ENCODE data around the gene GFY. TPM values are rescaled to one million over a fixed set of nuclear protein-coding genes. Genes with fewer than 3 reads are reported as not detected.
A peak's percentile ranks its signal among the peaks of the same experiment; 100 is the strongest.
"Not testable (repeated sequence)": the region's sequence is repeated elsewhere in the genome, so short reads cannot be mapped to it uniquely, and the experiment has no call there.

The GFY gene
- total and polyA plus RNA-seq, 2 donors: 0.05 TPM; not detected in 1

GRCh38 chr19:49444100-49444700, 19.0 kb downstream of the GFY start:
- WGBS: 86% methylated on average over 5 of the region's 5 CpGs
- not testable (repeated sequence) for H3K4me3 ChIP-seq (ENCODE audit: low read length in 2 of 2)

GRCh38 chr19:49445997-49446396, 20.8 kb downstream of the GFY start:
- Histone ChIP-seq H3K4me1 (ENCODE audit: control insufficient read depth in 2 of 2, insufficient read depth in 2 of 2, low read length in 2 of 2) (peaks cover 10 to 34% of the 10 kb centered on the region in 2 donors), H3K27me3 (ENCODE audit: control insufficient read depth in 2 of 2, insufficient read depth in 1 of 2, low read length in 1 of 2) (peaks cover 16 to 23% of the 10 kb centered on the region in 2 donors), H3K4me3 (ENCODE audit: low read length in 2 of 2) (no peak overlapping the region), H3K27ac (ENCODE audit: low read depth in 1 of 2, low read length in 1 of 2) (no peak overlapping the region), H3K9me3 (ENCODE audit: control insufficient read depth in 2 of 2, insufficient read depth in 1 of 2, low read length in 1 of 2) (peaks cover 0 to 7% of the 10 kb centered on the region in 2 donors), H3K36me3 (ENCODE audit: control insufficient read depth in 2 of 2, insufficient read depth in 2 of 2, low read length in 1 of 2) (peaks cover 36 to 39% of the 10 kb centered on the region in 2 donors)
- 97% methylated on average over 3 of the region's 3 CpGs for WGBS
- DNase-seq (ENCODE audit: low read depth in 6 of 9, low spot score in 9 of 9): no peak

More at GRCh38 chr19:49444100-49444700, 19.0 kb downstream of the GFY start:
- H3K27ac ChIP-seq (ENCODE audit: low read depth in 1 of 2, low read length in 1 of 2); DNase-seq (ENCODE audit: low read depth in 6 of 9, low spot score in 9 of 9): not testable (repeated sequence)
- Histone ChIP-seq H3K4me1 (ENCODE audit: control insufficient read depth in 2 of 2, insufficient read depth in 2 of 2, low read length in 2 of 2) (peaks cover 3 to 27% of the 10 kb centered on the region in 2 donors), H3K36me3 (ENCODE audit: control insufficient read depth in 2 of 2, insufficient read depth in 2 of 2, low read length in 1 of 2) (peaks cover 27 to 30% of the 10 kb centered on the region in 2 donors), H3K27me3 (ENCODE audit: control insufficient read depth in 2 of 2, insufficient read depth in 1 of 2, low read length in 1 of 2) (peaks cover 32 to 41% of the 10 kb centered on the region in 2 donors), H3K9me3 (ENCODE audit: control insufficient read depth in 2 of 2, insufficient read depth in 1 of 2, low read length in 1 of 2) (peaks cover 0 to 12% of the 10 kb centered on the region in 2 donors)

- H3K36me3 ChIP-seq (ENCODE audit: control insufficient read depth in 2 of 2, insufficient read depth in 2 of 2, low read length in 1 of 2): peaks cover 36 to 39% of the 10 kb centered on the region in 2 donors
- 97% methylated on average over 32 of the region's 32 CpGs for WGBS
- peaks cover 0 to 7% of the 10 kb centered on the region in 2 donors for H3K9me3 ChIP-seq (ENCODE audit: control insufficient read depth in 2 of 2, insufficient read depth in 1 of 2, low read length in 1 of 2)
- H3K27ac ChIP-seq (ENCODE audit: low read depth in 1 of 2, low read length in 1 of 2): no peak overlapping the region
- H3K27me3 ChIP-seq (ENCODE audit: control insufficient read depth in 2 of 2, insufficient read depth in 1 of 2, low read length in 1 of 2): peaks cover 2 to 6% of the 10 kb centered on the region in 2 donors
- H3K4me3 ChIP-seq (ENCODE audit: low read length in 2 of 2): no peak overlapping the region
- DNase-seq (ENCODE audit: low read depth in 6 of 9, low spot score in 9 of 9): no peak
- peaks cover 13 to 42% of the 10 kb centered on the region in 2 donors for H3K4me1 ChIP-seq (ENCODE audit: control insufficient read depth in 2 of 2, insufficient read depth in 2 of 2, low read length in 2 of 2)
Measured at GRCh38 chr19:49447485-49448431, 22.6 kb downstream of the GFY start.

GRCh38 chr19:49448432-49448786, 23.2 kb downstream of the GFY start:
- Histone ChIP-seq H3K27me3 (ENCODE audit: control insufficient read depth in 2 of 2, insufficient read depth in 1 of 2, low read length in 1 of 2) (no peaks in the 10 kb centered on the region), H3K27ac (ENCODE audit: low read depth in 1 of 2, low read length in 1 of 2) (no peak overlapping the region), H3K4me3 (ENCODE audit: low read length in 2 of 2) (no peak overlapping the region), H3K9me3 (ENCODE audit: control insufficient read depth in 2 of 2, insufficient read depth in 1 of 2, low read length in 1 of 2) (peaks cover 0 to 7% of the 10 kb centered on the region in 2 donors), H3K36me3 (ENCODE audit: control insufficient read depth in 2 of 2, insufficient read depth in 2 of 2, low read length in 1 of 2) (peaks cover 36 to 39% of the 10 kb centered on the region in 2 donors), H3K4me1 (ENCODE audit: control insufficient read depth in 2 of 2, insufficient read depth in 2 of 2, low read length in 2 of 2) (peaks cover 10 to 39% of the 10 kb centered on the region in 2 donors)
- 97% methylated on average over 6 of the region's 6 CpGs for WGBS
- DNase-seq (ENCODE audit: low read depth in 6 of 9, low spot score in 9 of 9): no peak

DNA sequence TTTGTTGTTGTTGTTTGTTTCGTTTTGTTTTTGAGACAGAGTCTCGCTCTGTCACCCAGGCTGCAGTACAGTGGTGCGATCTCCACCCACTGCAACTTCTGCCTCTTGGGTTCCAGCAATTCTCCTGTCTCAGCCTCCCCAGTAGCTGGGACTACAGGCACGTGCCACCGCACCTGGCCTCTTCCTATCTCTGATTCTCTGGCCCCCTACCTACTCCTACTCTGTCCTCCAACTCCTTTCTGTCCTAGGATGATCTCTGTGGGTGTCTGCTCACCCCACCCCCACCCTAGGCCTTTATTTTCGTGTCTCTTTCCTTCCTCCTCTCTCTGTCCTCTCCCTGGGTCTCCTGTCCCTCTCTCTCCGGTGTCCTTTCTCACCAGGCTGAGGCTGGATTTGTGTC, 25.2 kb downstream of the GFY start:
- WGBS: 92% methylated on average over 7 of the region's 7 CpGs

GRCh38 chr19:49451430-49452181, 26.4 kb downstream of the GFY start, which contains the start of gene PIH1D1:
PIH1D1 (minus strand) TSS chr19:49451814; CDS start chr19:49451574, 240 bp downstream.
- Histone ChIP-seq H3K36me3 (ENCODE audit: control insufficient read depth in 2 of 2, insufficient read depth in 2 of 2, low read length in 1 of 2) (peaks cover 32 to 46% of the 10 kb centered on the region in 2 donors), H3K4me1 (ENCODE audit: control insufficient read depth in 2 of 2, insufficient read depth in 2 of 2, low read length in 2 of 2) (peaks cover 16 to 48% of the 10 kb centered on the region in 2 donors), H3K27me3 (ENCODE audit: control insufficient read depth in 2 of 2, insufficient read depth in 1 of 2, low read length in 1 of 2) (no peaks in the 10 kb centered on the region), H3K4me3 (ENCODE audit: low read length in 2 of 2) (peak within 1 kb of the TSS; percentile 89 to 95), H3K9me3 (ENCODE audit: control insufficient read depth in 2 of 2, insufficient read depth in 1 of 2, low read length in 1 of 2) (peaks cover 0 to 12% of the 10 kb centered on the region in 2 donors), H3K27ac (ENCODE audit: low read depth in 1 of 2, low read length in 1 of 2) (peak within 1 kb of the TSS; percentile 98 to 99)
- WGBS: 1% methylated on average over 42 of the region's 42 CpGs
- DNase-seq (ENCODE audit: low read depth in 6 of 9, low spot score in 9 of 9): peak; percentile 95 to 100 (median 98)

More for the DNA sequence above, 25.2 kb downstream of the GFY start:
- Histone ChIP-seq H3K9me3 (ENCODE audit: control insufficient read depth in 2 of 2, insufficient read depth in 1 of 2, low read length in 1 of 2) (peaks cover 0 to 12% of the 10 kb centered on the region in 2 donors), H3K27ac (ENCODE audit: low read depth in 1 of 2, low read length in 1 of 2) (no peak overlapping the region), H3K27me3 (ENCODE audit: control insufficient read depth in 2 of 2, insufficient read depth in 1 of 2, low read length in 1 of 2) (no peaks in the 10 kb centered on the region), H3K4me1 (ENCODE audit: control insufficient read depth in 2 of 2, insufficient read depth in 2 of 2, low read length in 2 of 2) (peaks cover 16 to 48% of the 10 kb centered on the region in 2 donors), H3K36me3 (ENCODE audit: control insufficient read depth in 2 of 2, insufficient read depth in 2 of 2, low read length in 1 of 2) (peaks cover 36 to 40% of the 10 kb centered on the region in 2 donors), H3K4me3 (ENCODE audit: low read length in 2 of 2) (peak overlapping the region; percentile 89 to 95)
- no peak for DNase-seq (ENCODE audit: low read depth in 6 of 9, low spot score in 9 of 9)

GRCh38 chr19:49453013-49453756, 28.0 kb downstream of the GFY start, which contains the start of gene ALDH16A1:
ALDH16A1 (plus strand) TSS chr19:49453225; CDS start chr19:49453332, 107 bp downstream.
- peaks cover 16 to 36% of the 10 kb centered on the region in 2 donors for H3K36me3 ChIP-seq (ENCODE audit: control insufficient read depth in 2 of 2, insufficient read depth in 2 of 2, low read length in 1 of 2)
- no peaks in the 10 kb centered on the region for H3K27me3 ChIP-seq (ENCODE audit: control insufficient read depth in 2 of 2, insufficient read depth in 1 of 2, low read length in 1 of 2)
- peaks cover 0 to 12% of the 10 kb centered on the region in 2 donors for H3K9me3 ChIP-seq (ENCODE audit: control insufficient read depth in 2 of 2, insufficient read depth in 1 of 2, low read length in 1 of 2)
- peaks cover 16 to 42% of the 10 kb centered on the region in 2 donors for H3K4me1 ChIP-seq (ENCODE audit: control insufficient read depth in 2 of 2, insufficient read depth in 2 of 2, low read length in 2 of 2)
- H3K27ac ChIP-seq (ENCODE audit: low read depth in 1 of 2, low read length in 1 of 2): peak within 1 kb of the TSS; percentile 98 to 99
- DNase-seq (ENCODE audit: low read depth in 6 of 9, low spot score in 9 of 9): peak; percentile 90 to 98 (median 96)
- under 1% methylated on average over 66 of the region's 66 CpGs for WGBS
- peak within 1 kb of the TSS; percentile 80 to 89 for H3K4me3 ChIP-seq (ENCODE audit: low read length in 2 of 2)

GRCh38 chr19:49453757-49454240, 28.6 kb downstream of the GFY start:
- H3K4me1 ChIP-seq (ENCODE audit: control insufficient read depth in 2 of 2, insufficient read depth in 2 of 2, low read length in 2 of 2): peaks cover 16 to 37% of the 10 kb centered on the region in 2 donors
- H3K27me3 ChIP-seq (ENCODE audit: control insufficient read depth in 2 of 2, insufficient read depth in 1 of 2, low read length in 1 of 2): no peaks in the 10 kb centered on the region
- peaks cover 0 to 12% of the 10 kb centered on the region in 2 donors for H3K9me3 ChIP-seq (ENCODE audit: control insufficient read depth in 2 of 2, insufficient read depth in 1 of 2, low read length in 1 of 2)
- H3K4me3 ChIP-seq (ENCODE audit: low read length in 2 of 2): peak overlapping the region; percentile 70 to 80
- WGBS: 39% methylated on average over 10 of the region's 10 CpGs
- H3K36me3 ChIP-seq (ENCODE audit: control insufficient read depth in 2 of 2, insufficient read depth in 2 of 2, low read length in 1 of 2): peaks cover 16 to 34% of the 10 kb centered on the region in 2 donors
- no peak for DNase-seq (ENCODE audit: low read depth in 6 of 9, low spot score in 9 of 9)
- H3K27ac ChIP-seq (ENCODE audit: low read depth in 1 of 2, low read length in 1 of 2): peak overlapping the region; percentile 94 to 98

Measured in thymus (tissue), 11 donors.